Sigmoid colon (tissue), 7 donors: ENCODE data around the gene MRPL33. TPM values are rescaled to one million over a fixed set of nuclear protein-coding genes. Genes with fewer than 3 reads are reported as not detected.
"Not testable (repeated sequence)": the region's sequence is repeated elsewhere in the genome, so short reads cannot be mapped to it uniquely, and the experiment has no call there.

ENCODE experiments used
- DNase-seq: peaks from one replicate; pipeline ENCODE4 v3.0.0-alpha.2; 2019
- H3K27ac ChIP-seq, 4 donors: fragments of 200-600 bp; sonication (generic); one replicate each; pipeline ENCODE4 v1.5.1; 2016 to 2019; ENCODE audit warnings: mild to moderate bottlenecking in 1 of 4
- H3K27me3 ChIP-seq, 3 donors: fragments of 200-600 bp; sonication (generic); one replicate each; pipeline ENCODE4 v1.5.1; 2019; ENCODE audit warnings: mild to moderate bottlenecking in 1 of 3
- H3K36me3 ChIP-seq, 4 donors: fragments of 200-600 bp; sonication (generic); one replicate each; pipeline ENCODE4 v1.5.1; 2016 to 2019
- H3K4me1 ChIP-seq, 4 donors: fragments of 200-600 bp; sonication (generic); one replicate each; pipeline ENCODE4 v1.5.1; 2017 to 2019
- H3K4me3 ChIP-seq, 4 donors: fragments of 200-600 bp; sonication (generic); one replicate each; pipeline ENCODE4 v1.5.1; 2017 to 2019; ENCODE audit warnings: mild to moderate bottlenecking in 2 of 4, moderate library complexity in 1 of 4
- H3K9me3 ChIP-seq, 4 donors: fragments of 200-600 bp in 3 of 4; sonication (generic) in 3 of 4; one replicate each; pipeline versions ENCODE4 v1.5.1 to v1.6.1; 2013 to 2019
- CTCF ChIP-seq, 4 experiments: fragments of 450-650 bp in 3 of 4; fragments of 200-600 bp in 1 of 4; IDR thresholded peaks; one replicate each; pipeline ENCODE4 v1.5.1; 2016 to 2019; ENCODE audit warnings: antibody characterized with exemption in 4 of 4, mild to moderate bottlenecking in 3 of 4, moderate library complexity in 2 of 4
- EP300 ChIP-seq, 4 donors: sonication (generic); formaldehyde crosslinking; IDR thresholded peaks; one replicate each; pipeline ENCODE4 v1.6.1; 2017; ENCODE audit warnings: antibody characterized with exemption in 4 of 4
- POLR2A ChIP-seq, 2 donors: fragments of 450-650 bp; IDR thresholded peaks; one replicate each; pipeline ENCODE4 v1.6.1; 2016; ENCODE audit warnings: antibody characterized with exemption in 2 of 2, mild to moderate bottlenecking in 2 of 2, moderate library complexity in 2 of 2
- POLR2AphosphoS5 ChIP-seq, 4 donors: sonication (generic); formaldehyde crosslinking; IDR thresholded peaks; one replicate each; pipeline ENCODE4 v1.6.1; 2017; ENCODE audit warnings: antibody characterized with exemption in 4 of 4
- WGBS, 2 donors: extraction: QIAGEN DNeasy Blood & Tissue Kit; methylation state at CpG; one replicate each; pipeline ENCODE4 v1.1.7; 2013; 5-methylcytosine and 5-hydroxymethylcytosine counted together
- intact Hi-C: fragments of 100-400 bp; cut with DNase I; formaldehyde crosslinking; loops from one replicate; pipeline ENCODE4 v1.15.1; 2023
- polyA plus RNA-seq, 3 donors: library from polyadenylated mRNA; stranded (reverse); fragments of 200-250 nt; gene quantifications; one replicate each; pipeline ENCODE4 v1.2.3, GENCODE V29; 2013
- total RNA-seq, 4 donors: library from RNA; depleted of rRNA; stranded (reverse); fragments of >200 nt; gene quantifications; one replicate each; pipeline ENCODE4 v1.1.0, GENCODE V29; 2016
- donor health status: healthy with polysubstance abuse.
- donor health status: Bipolar disorder and iron deficiency.
- donor health status: healthy.

Gene MRPL33
- total and polyA plus RNA-seq, 7 donors = 110 to 324 (median 193) TPM

GRCh38 chr2:27739058-27739373 is 32.5 kb upstream of the MRPL33 start:
- no peak for TF ChIP-seq EP300 (IDR thresholded peaks at IDR 0.05)
- no peak for TF ChIP-seq CTCF (IDR thresholded peaks at IDR 0.05)
- TF ChIP-seq POLR2A (IDR thresholded peaks at IDR 0.05) = no peak
- TF ChIP-seq POLR2AphosphoS5 (IDR thresholded peaks at IDR 0.05) = no peak
- H3K4me1 ChIP-seq = peaks cover 0 to 14% (median 11%) of the 10 kb centered on the region in 4 donors
- H3K27ac ChIP-seq = no peak overlapping the region
- H3K9me3 ChIP-seq = no peaks in the 10 kb centered on the region
- H3K36me3 ChIP-seq = no peaks in the 10 kb centered on the region
- no peak for DNase-seq
- intact Hi-C loops = no loop called here
- H3K4me3 ChIP-seq = no peak overlapping the region
- WGBS, 2 donors = 95 to 97% methylated on average over 4 of the region's 4 CpGs
- H3K27me3 ChIP-seq = no peaks in the 10 kb centered on the region

- Histone ChIP-seq H3K27ac (no peak overlapping the region), H3K4me1 (no peaks in the 10 kb centered on the region), H3K9me3 (no peaks in the 10 kb centered on the region), H3K27me3 (no peaks in the 10 kb centered on the region), H3K36me3 (no peaks in the 10 kb centered on the region), H3K4me3 (no peak overlapping the region)
- no peak for TF ChIP-seq POLR2A (IDR thresholded peaks at IDR 0.05)
- TF ChIP-seq EP300 (IDR thresholded peaks at IDR 0.05) = no peak
- no peak for TF ChIP-seq POLR2AphosphoS5 (IDR thresholded peaks at IDR 0.05)
- TF ChIP-seq CTCF (IDR thresholded peaks at IDR 0.05) = no peak
- intact Hi-C loops = no loop called here
- WGBS, 2 donors = 55 to 67% methylated on average over 3 of the region's 3 CpGs
- DNase-seq = no peak
Observed at GRCh38 chr2:27741673-27742072, 29.8 kb upstream of the MRPL33 start.

- no peaks in the 10 kb centered on the region for H3K27me3 ChIP-seq
- WGBS, 2 donors = 96% methylated on average over 9 of the region's 9 CpGs
- no peak overlapping the region for H3K27ac ChIP-seq
- no peaks in the 10 kb centered on the region for H3K4me1 ChIP-seq
- no peak for DNase-seq
- H3K36me3 ChIP-seq = no peaks in the 10 kb centered on the region
- intact Hi-C loops = no loop called here
- no peak overlapping the region for H3K4me3 ChIP-seq
- H3K9me3 ChIP-seq = no peaks in the 10 kb centered on the region
- TF ChIP-seq CTCF (IDR thresholded peaks at IDR 0.05) = no peak
- no peak for TF ChIP-seq EP300 (IDR thresholded peaks at IDR 0.05)
- TF ChIP-seq POLR2A (IDR thresholded peaks at IDR 0.05) = no peak
- no peak for TF ChIP-seq POLR2AphosphoS5 (IDR thresholded peaks at IDR 0.05)
Observed at GRCh38 chr2:27742571-27742970, 28.9 kb upstream of the MRPL33 start.

- H3K36me3 ChIP-seq, DNase-seq, H3K9me3 ChIP-seq, H3K27ac ChIP-seq, H3K27me3 ChIP-seq, H3K4me3 ChIP-seq, intact Hi-C loops, H3K4me1 ChIP-seq: not testable (repeated sequence)
Observed at GRCh38 chr2:27745494-27745893, 26.0 kb upstream of the MRPL33 start.

GRCh38 chr2:27746325-27746724 is 25.2 kb upstream of the MRPL33 start:
- intact Hi-C loops = no loop called here
- TF ChIP-seq EP300 (IDR thresholded peaks at IDR 0.05) = no peak
- Histone ChIP-seq H3K36me3 (no peaks in the 10 kb centered on the region), H3K9me3 (peaks cover 0 to 3% (median 0%) of the 10 kb centered on the region in 4 donors), H3K4me1 (no peaks in the 10 kb centered on the region), H3K4me3 (no peak overlapping the region), H3K27ac (no peak overlapping the region), H3K27me3 (no peaks in the 10 kb centered on the region)
- WGBS, 2 donors = 65 to 73% methylated on average over 2 of the region's 2 CpGs
- DNase-seq = no peak

GRCh38 chr2:27747827-27748352 is 23.6 kb upstream of the MRPL33 start:
- intact Hi-C loops = no loop called here
- Histone ChIP-seq H3K4me1 (no peaks in the 10 kb centered on the region), H3K27ac (no peak overlapping the region), H3K27me3 (no peaks in the 10 kb centered on the region), H3K4me3 (no peak overlapping the region), H3K36me3 (no peaks in the 10 kb centered on the region), H3K9me3 (peaks cover 0 to 3% (median 0%) of the 10 kb centered on the region in 4 donors)
- TF ChIP-seq CTCF (IDR thresholded peaks at IDR 0.05) = no peak
- no peak for TF ChIP-seq POLR2A (IDR thresholded peaks at IDR 0.05)
- TF ChIP-seq POLR2AphosphoS5 (IDR thresholded peaks at IDR 0.05) = no peak
- no peak for TF ChIP-seq EP300 (IDR thresholded peaks at IDR 0.05)
- no peak for DNase-seq
- 76 to 80% methylated on average over 6 of the region's 6 CpGs for WGBS, 2 donors

- intact Hi-C loops, H3K36me3 ChIP-seq, H3K27me3 ChIP-seq, H3K9me3 ChIP-seq, H3K27ac ChIP-seq, DNase-seq, H3K4me3 ChIP-seq, H3K4me1 ChIP-seq: not testable (repeated sequence)
- 90 to 91% methylated on average over 2 of the region's 2 CpGs for WGBS, 2 donors
Observed at GRCh38 chr2:27748803-27749554, 22.5 kb upstream of the MRPL33 start.
